ENCODE results near the gene ADD2.

Gene ADD2

DNA sequence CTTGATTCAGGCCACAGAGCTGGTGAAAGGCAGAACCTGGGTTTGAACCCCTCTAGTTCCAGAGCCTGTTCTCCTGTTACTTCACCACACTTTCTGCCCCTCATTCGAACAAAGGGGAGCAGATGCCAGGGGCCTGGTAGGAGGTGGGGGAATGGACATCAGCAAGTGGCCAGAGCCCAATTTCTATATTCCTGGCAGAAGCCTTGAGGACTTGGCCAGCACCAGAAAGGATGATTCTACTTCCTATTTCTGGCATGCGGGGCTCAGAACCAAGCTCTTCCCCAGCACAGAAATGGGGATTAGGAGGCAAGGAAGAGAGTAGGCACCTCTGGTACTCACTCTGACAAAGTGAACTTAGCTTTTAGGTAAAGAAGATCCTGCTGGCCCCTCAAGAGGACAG lies 49.3 kb downstream of the ADD2 start:
- DNase-seq: no peak

DNA sequence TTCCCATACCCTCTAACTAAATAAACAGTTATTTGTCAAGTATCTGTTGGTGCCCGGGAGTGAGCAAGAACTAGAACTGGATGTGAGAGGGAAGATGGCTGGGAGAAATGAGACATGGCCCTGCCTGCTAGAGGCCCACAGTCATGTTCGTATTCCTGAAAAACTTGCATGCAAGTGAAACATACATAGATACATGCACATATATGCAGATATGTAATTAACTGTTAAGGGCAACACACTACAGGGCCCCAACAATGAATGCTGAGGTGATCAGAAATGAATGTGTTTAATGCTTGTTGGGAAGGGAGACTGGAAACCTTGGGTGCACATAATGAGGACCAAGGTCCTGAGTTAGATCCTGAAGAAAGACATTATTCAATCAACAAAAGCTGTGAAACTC lies 49.8 kb downstream of the ADD2 start:
- DNase-seq: no peak

DNA sequence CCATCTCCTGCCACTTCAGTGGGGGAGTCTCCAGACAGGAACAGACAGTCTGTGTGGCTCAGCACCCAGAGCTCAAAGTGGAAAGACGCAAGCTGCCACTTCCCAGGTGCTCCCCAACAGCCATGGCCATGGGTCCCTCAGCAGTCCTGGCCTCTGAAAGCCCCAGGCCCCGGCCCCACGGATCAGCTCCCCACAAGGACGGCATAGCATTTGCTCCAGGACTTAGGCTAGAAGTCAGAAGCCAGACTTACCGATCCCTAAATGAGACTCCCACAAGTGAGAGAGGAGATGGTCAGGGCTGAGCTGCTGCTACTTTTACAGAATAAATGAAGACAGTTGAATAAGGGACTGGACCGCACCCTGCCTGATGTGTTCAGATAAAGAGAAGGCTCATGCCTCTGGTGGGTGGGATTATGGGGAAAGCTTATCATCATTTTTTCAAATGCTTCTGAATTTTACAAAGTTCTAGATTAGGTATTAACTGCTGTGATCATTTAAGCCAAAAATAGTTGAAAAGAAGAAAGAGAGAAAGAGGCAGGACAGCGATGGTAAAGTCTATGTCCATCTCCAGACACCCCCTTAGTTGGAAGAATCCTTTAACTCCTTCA lies 50.5 kb downstream of the ADD2 start:
- no peak for DNase-seq

DNA sequence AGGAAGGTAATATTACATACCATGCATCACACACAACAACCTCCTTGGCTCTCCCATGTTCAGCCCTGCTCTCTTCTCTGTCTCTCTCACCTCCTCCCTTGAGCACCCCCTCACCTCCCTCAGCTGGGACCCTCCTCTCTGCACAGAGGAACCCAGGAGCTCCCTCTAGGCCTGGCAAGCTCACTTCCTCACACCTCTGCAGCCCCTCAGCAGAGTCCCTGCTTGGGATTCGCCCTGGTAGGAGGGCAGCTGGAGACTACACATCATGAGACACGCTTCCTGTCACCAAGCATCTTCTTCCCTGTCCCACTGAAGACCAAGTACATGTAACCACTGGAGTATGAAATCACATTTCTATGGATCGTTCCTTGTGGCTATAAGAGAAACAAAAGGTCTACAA lies 51.0 kb downstream of the ADD2 start:
- DNase-seq: no peak

DNA sequence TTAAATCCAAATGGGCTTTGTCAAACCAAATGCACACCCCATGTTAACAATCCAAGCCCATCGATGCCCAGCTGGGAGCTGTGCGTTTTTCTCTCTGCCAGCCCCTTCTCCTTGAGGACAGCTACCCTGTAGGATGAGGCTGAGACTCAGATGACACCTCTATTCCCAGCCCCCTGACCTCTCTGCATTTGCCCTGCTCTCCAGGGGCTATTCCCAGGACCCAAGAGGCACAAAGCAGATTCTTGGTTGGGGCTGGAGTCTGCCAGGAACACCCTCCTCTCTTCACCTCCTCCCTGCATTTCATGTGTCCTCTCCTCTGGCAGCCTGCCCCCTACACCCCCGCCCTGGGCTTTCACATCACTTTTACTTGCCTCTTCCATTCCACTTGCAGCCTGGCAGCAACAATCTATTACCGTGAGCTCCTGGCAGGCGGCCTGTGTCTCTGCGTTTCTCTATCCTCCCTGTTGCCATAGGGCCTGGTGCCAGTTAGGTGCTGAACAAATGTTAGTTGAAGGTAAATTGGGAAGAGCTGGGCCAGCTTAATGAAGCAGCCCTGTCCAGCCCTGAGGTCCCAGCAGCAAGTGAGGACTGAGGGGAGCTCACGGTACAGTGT lies 51.8 kb downstream of the ADD2 start:
- DNase-seq: no peak

DNA sequence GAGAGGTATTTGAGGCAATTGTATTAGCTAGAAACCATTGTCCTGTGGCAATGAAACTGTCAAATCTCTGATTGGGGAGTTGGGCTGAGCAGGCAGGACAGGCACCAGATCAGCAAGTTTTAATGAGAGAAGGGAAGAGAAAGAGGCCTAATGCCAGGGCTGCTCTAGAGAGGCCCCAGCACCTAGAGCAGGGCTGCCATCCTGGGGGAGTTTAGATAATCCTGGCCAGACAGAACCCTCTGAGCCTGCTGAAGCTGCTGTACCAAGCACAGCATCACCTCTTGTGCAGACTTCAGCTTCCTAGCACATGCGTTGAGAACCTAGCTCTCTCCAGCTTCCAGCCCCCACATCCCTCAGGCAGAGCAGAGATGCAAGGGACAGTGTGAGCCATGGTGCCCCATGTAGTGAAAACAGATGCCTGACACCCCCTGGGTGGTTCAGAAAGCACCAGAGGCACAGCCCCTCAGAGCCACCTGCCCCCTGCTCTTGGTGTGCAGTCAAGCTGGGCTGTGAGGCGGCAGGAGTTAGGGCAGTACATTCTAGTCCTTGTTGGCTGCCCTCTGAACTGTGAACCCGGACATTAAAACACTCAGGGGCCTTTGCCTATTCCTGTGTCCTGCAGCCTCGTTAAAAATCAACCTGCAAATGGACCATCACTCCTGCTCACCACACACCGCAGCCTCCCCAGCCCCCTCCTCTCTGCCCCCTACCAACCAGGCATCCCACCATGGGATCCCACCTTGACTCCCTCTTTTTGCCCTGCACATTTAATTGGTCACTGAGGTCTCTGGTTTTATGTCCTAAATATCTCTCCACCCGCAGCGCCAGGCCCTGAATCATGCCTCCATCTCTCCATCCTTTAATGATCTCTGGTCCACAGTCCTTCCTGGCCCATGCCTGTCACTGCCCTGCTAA lies 52.7 kb downstream of the ADD2 start:
- DNase-seq: no peak

DNA sequence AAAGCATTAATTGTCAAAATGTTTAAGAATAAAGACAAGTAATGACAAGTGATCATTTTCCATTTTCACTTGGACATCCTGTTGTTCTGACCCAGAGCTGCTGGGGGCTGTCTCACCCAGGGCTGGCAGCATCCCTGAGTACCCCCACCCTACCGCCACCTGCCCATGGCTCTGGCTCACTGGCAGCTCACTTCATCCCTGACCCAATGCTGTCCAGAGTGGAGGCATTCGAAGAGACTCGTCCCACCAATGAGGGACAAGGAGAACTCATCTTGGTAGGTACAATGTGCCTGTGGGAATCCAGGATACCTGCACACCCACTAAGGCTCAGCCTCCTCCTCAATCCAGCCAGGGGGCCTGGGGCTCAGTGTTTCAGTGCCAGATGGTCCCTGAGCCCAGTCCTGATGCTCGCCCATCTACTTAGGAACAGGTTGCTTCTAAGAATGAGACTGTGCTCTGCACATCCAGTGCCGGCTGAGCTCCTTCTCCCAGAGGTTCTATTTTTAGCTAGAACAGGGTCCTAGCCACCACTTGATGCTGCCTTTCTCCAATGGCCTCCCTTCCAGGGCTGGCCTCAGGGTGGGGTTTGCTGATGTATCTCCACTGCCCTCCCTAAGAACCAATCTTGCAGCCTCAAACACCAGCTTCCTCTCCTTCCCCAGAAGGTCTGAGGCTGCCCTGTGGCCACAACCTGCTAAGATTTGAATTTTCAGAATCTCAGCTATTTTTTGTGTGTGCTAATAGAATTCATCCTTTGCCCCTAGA lies 53.7 kb downstream of the ADD2 start:
- DNase-seq: no peak

DNA sequence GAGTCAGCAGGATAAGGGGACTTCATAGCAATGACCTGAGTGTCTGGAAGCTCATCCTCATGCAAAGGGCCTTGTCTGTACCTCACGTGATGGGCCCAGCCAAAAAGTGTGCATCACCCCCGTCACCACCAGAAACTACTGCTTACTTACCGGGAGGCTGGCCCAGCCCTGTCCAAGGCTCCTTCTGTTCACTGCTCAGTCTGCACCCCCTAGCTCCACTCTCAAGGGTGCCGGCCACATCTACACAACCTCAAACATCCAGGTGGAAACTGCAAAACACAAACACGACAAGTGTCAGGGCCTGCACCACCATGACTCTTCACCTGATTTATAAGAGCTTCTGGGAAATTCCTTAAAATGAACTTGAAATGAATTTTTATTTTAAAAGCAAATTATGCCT lies 55.1 kb downstream of the ADD2 start:
- DNase-seq: no peak

DNA sequence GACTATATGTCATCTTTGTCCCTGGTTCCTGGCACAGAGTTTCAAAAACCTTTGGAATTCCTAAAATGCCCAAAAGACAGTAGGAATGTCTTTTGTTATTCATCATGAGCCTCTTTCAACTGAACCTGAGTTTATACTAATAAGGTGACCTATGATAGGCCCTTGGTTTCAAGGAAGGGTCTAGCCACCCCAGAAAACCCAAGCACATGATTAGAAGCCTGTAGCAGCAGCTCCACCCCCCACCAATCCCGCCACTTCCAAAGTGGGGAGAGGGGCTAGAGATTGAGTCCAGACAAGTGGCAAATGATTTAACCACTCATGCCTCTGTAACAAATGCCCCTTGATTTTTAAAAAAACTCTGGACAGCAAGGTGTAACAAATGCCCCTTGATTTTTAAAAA lies 56.8 kb downstream of the ADD2 start:
- no peak for DNase-seq

DNA sequence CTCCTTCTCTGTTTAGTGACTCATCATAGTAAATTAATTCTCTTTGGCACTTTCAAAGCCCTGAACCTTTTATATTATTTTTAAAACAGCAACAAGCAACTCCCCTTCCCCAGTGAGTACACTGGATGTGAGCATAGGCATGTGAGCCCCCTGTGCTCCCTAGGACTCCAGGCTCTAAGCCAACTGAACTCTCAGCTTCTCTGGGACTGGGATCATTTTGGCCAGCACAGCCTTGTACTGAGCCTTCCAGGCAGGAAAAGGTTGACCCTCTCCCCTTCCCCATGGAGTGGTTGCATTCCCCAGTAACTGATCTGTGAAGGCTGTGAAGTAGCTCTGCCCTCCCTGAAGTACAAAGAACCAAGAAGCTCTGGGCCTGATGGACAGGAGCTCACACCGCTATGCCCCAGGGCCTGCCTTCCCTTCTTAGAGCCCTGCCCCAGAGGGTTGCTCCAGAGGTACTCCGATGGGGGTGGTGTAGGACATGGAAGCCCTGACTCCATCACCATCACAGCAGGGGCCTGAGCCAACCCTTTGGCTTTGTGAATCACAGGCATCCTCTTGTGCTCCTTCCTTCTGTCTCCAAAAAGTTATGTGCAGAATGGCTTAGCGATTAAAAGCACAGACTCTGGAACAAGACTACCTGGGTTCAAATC lies 57.8 kb downstream of the ADD2 start:
- no peak for DNase-seq

DNA sequence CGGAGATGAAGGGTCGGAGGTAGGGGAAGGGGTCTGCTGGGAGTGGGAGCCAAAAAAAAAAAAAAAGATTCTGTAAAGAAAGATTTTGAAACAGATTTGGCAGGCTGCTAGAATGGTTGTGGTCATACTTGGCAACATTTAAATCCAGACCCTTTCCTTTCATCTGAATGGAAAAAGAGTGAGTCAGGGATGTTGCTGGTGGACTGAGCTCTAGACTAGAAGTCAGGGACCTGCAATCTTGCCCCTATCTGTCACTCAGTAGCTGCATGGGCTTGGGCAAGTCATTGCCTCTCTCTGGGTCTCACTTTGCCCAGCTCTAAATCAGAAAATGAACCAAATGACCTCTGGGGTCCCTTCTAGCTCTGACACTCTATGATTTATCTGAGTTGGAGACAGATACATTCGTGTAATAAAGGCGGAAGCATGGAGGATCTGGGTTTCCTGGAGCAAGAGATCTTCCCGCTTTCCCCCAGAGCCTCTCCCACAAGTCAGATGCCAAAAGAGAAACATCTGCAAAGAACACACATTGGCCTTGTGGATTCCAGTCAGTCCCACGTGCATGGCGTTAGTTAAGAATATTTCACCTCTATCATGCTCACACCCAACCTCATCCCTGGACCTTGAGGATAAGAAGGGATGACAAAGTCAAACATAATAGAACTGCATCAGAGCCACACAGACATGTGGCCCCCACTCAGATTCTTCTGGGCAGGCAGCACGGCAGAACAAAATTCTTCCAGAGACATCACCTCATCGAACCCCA lies 58.5 kb downstream of the ADD2 start:
- DNase-seq: no peak

DNA sequence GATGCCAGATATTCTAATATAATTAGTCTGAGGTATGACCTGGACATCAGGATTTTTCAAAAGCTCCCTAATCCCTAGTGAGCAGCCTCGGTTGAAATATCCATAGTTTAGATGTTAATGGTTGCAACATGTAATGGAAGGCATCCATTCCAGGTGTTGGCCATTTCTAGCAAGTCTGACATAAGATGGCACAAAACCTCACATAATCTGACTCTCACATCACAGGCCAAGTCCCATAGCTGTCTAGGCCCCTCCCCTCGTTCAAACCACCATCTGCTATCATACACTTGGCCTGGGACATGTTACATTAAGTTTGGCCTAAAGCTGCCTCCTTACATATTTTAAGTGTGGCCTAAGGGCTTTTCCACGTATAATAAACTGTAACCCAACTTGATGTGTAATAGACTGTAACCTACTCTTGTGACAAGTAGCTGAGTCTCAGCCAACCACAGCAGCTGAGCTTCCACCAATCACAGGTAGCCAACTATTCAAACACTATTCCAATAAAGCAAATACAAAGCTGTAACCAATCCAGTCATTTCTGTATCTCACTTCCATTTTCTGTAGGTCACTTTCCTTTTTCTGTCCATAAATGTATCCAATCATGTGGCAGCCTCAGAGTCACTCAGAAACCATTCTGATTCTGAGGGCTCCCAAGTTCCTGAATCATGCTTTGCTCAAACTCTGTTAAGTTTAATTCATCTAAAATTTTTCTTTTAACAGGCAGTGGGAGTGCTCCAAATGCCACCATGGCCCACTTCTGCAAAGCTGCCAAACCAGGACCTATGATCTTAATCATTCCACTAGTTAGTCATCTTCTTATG lies 59.4 kb downstream of the ADD2 start:
- DNase-seq: no peak

DNA sequence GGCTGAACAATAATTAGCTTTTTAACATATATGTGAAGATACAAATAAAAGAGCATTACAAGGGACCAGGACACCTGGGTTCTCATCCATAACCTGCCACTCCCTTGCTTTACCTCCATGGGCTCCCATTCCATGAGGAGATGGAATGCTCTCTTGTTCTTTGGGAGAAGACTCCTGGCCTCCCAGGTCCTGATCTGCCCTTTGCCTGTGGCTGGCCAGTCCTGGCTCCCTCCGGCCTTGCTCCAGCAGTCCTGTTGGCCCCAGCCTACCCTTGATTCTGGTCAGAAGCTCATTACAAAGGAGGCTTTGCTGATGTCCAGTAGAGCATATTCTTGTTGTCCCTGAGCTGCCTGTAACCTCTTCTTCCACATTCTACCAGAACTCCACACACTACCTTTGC lies 60.3 kb downstream of the ADD2 start:
- no peak for DNase-seq

DNA sequence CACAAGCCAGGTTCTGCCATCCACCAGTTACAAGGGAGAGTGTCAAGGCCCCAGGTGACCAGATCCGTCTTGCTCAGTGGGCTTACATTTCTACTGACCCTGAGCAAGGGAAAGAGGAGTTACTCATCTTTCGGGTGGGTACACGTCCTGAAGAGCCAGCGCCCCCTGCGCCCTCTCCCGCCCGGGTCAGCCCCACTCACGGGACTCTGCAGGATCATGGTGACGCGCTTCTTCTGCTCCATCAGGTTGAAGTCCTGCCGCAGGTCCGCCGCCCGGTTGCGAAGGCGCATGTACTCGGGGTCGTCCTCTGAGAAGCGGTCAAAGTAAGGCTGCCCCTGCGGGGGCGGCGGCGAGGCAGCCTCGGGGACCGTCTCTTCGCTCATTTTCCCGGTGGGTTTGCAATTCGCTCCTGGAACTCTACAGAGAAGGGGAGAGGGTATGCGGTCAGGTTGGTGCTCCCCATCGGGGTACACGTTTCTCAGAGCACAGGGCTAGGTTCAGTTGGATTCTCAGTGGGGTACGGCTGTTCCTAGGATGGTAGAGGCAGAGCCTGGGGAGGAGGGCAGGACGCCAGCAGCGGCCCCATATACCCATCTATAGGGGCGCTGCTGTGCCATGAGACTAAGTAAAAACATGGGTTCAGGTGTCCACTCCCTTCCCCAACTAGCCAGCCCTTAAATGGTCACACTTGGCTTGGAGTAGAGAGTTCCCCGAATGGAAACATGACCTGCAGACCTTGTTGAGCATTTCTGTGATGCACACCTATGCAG lies 61.8 kb downstream of the ADD2 start:
- DNase-seq: no peak

DNA sequence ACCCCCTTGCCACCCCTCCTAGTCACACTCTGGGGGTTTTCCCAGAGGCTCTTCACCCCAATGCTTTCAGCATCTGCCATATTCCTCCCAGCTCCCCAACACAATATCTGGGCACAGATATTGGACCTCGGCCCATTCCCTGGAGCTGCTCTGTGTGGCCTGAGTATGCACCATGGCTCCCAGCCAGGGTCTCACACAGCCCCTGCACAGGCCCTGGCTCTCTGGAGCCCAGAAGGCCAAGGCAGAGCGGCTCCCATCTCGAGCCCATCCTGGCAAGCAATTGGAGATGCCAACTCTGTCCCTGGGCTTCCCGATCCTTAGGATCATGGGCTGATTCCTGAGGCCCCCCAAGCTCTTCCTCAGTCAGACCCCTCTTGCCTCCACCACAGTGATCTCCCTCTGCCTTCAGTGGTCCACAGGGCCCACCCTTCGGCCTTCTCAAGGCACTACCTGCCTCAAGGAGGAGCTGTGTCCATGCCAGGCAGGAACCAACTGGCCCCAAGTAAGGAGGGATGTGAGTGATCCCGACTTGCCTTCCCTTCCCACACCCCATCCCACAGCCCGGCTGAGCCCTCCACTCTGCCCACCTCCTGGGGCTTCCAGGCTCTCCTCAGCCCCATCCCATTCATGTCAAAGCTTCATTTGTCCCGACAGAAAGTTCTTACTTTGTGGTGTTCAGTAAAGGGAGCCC lies 62.7 kb downstream of the ADD2 start:
- no peak for DNase-seq

DNA sequence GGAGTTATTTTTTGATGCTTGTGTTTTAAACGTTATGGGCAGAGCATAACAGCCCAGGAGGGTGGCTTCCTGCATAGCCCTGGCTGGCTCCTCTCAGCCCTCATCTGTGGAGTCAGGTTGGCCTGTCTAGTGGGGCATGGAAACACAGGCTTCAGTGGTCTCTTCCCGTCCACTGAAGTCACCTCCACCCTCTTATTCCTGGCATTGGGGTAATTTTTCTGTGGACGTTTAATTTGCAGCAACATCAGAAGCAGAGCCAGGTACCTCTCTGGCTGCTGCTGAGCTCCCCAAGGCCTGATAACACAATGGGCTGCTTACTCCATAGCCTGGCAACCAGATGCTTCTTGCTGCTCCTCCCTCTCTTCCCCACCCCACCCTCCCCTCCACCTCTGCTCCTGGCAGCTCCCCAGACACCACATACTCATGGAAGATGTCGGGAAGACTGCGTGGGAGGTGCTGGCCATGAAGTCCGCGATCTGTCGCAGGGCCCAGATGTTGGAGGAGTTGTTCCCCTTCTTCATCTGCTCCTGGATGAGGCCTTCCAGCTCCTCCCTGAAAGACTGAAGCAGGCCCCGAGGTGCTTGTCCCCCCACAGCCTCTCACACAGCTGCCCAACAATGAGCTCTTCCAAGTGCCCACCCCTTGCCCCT lies 64.0 kb downstream of the ADD2 start:
- no peak for DNase-seq

DNA sequence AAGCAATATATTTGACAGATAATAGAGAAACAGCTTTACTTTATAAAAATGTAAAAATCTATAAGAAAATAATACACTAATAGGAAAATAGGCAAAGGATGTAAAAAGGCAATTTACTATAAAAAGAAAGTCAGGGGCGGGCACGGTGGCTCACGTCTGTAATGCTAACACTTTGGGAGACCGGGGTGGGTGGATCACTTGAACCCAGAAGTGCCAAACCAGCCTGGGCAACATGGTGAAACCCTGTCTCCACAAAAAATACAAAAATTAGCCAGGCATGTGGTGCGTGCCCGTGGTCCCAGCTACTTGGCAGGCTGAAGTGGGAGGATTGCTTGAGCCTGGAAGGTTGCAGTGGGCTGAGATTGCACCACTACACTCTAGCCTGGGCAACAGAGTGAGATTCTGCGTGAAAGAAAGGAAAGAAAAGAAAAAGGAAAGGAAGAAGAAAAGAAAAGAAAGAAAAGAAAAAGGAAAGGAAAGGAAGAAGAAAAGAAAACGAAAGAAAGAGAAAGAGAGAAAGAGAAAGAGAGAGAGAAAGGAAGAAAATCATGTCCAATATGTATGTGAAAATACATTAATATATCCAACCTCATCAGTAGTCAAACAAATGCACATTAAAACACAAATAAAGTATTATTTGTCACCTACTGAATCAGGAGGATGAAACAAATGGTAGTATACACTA lies 65.1 kb downstream of the ADD2 start:
- no peak for DNase-seq

DNA sequence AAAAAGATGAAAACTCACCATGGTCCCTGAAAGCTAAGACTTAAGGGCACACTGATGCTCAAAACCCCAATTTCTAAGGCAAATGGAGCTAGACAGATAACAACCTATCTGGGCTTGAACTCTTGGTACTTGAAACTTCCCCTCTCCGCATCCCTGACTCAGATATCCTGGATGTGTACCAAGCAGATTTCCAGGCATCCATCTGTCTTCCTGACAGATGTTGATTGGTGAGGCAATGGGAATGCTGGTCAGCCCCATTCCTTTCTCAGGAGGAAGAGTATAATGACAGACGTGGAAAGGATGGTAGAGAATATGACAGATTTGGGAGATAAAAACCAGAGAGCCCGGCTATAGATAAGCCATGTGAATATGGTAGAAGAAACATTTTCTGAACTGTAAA lies 69.2 kb downstream of the ADD2 start:
- no peak for DNase-seq
